Neural progenitor cell (in vitro differentiated cells): Measurements from ENCODE around the gene RAB3A. TPM values are rescaled to one million over a fixed set of nuclear protein-coding genes. Genes with fewer than 3 reads are reported as not detected.

Source experiments
- DNase-seq: peaks from one replicate; pipeline ENCODE4 v3.0.0-alpha.2; 2016; ENCODE audit warnings: low spot score
- H2AFZ ChIP-seq: fragments of 200-600 bp; sonication (generic); replicated peaks from 2 replicates; pipeline ENCODE4 v1.6.1; 2016; ENCODE audit warnings: antibody characterized with exemption
- H3F3A ChIP-seq: fragments of 200-600 bp; sonication (generic); 2 replicates; pipeline ENCODE4 v1.6.1; 2016; ENCODE audit warnings: antibody characterized with exemption, low read depth
- H3K27ac ChIP-seq: fragments of 200-600 bp; sonication (generic); 2 replicates; pipeline ENCODE4 v1.5.1; 2016; ENCODE audit warnings: mild to moderate bottlenecking
- H3K27me3 ChIP-seq: fragments of 200-600 bp; sonication (generic); 2 replicates; pipeline ENCODE4 v1.6.1; 2016; ENCODE audit warnings: mild to moderate bottlenecking, moderate library complexity
- H3K36me3 ChIP-seq: fragments of 200-600 bp; sonication (generic); 2 replicates; pipeline ENCODE4 v1.5.1; 2016
- H3K4me1 ChIP-seq: fragments of 200-600 bp; sonication (generic); 2 replicates; pipeline ENCODE4 v1.6.1; 2016; ENCODE audit warnings: mixed run types
- H3K4me2 ChIP-seq: fragments of 200-600 bp; sonication (generic); 2 replicates; pipeline ENCODE4 v1.6.1; 2016
- H3K4me3 ChIP-seq: fragments of 200-600 bp; sonication (generic); 2 replicates; pipeline ENCODE4 v1.5.1; 2016
- H3K79me2 ChIP-seq: fragments of 200-600 bp; sonication (generic); 2 replicates; pipeline ENCODE4 v1.6.1; 2016; ENCODE audit warnings: low read depth
- H3K9ac ChIP-seq: fragments of 200-600 bp; sonication (generic); 2 replicates; pipeline ENCODE4 v1.6.1; 2016
- H3K9me3 ChIP-seq: fragments of 200-600 bp; sonication (generic); 2 replicates; pipeline ENCODE4 v1.5.1; 2016; ENCODE audit warnings: low read depth
- H4K20me1 ChIP-seq: fragments of 200-600 bp; sonication (generic); 2 replicates; pipeline ENCODE4 v1.6.1; 2016; ENCODE audit warnings: low read depth
- H3K27ac Mint-ChIP-seq: 3 replicates; pipeline ENCODE4 v1.8.0; 2021; ENCODE audit warnings: mixed read lengths
- H3K27me3 Mint-ChIP-seq: 2 replicates; pipeline ENCODE4 v1.8.0; 2022; ENCODE audit warnings: low read depth, mild to moderate bottlenecking, inconsistent platforms, moderate library complexity, mixed read lengths; ENCODE audit not compliant: insufficient read depth
- H3K36me3 Mint-ChIP-seq: 3 replicates; pipeline ENCODE4 v1.8.0; 2021; ENCODE audit warnings: mixed read lengths
- H3K4me1 Mint-ChIP-seq: 3 replicates; pipeline ENCODE4 v1.8.0; 2021; ENCODE audit warnings: mixed read lengths
- H3K4me3 Mint-ChIP-seq: 3 replicates; pipeline ENCODE4 v1.8.0; 2021; ENCODE audit warnings: mild to moderate bottlenecking, moderate library complexity, mixed read lengths
- H3K9me3 Mint-ChIP-seq: 3 replicates; pipeline ENCODE4 v1.8.0; 2020; ENCODE audit warnings: mixed read lengths
- CTCF ChIP-seq: fragments of 200-600 bp; sonication (generic); IDR thresholded peaks from 2 replicates; pipeline ENCODE4 v1.5.1; 2017; ENCODE audit warnings: antibody characterized with exemption, mild to moderate bottlenecking
- EZH2 ChIP-seq: fragments of 200-600 bp; sonication (generic); IDR thresholded peaks from 2 replicates; pipeline ENCODE4 v1.6.1; 2017; ENCODE audit warnings: antibody characterized with exemption, mild to moderate bottlenecking, moderate library complexity
- EZH2phosphoT487 ChIP-seq: fragments of 200-600 bp; sonication (generic); IDR thresholded peaks from 2 replicates; pipeline ENCODE4 v1.6.1; 2017; ENCODE audit warnings: antibody characterized with exemption
- total RNA-seq: library from RNA; depleted of rRNA; stranded (reverse); fragments of >200 nt; gene quantifications from 2 replicates; pipeline ENCODE4 v1.2.3, GENCODE V29; 2015; ENCODE audit warnings: low replicate concordance

RAB3A gene
- total RNA-seq, 1 donor from 2014 or later: 1.1 TPM

DNA sequence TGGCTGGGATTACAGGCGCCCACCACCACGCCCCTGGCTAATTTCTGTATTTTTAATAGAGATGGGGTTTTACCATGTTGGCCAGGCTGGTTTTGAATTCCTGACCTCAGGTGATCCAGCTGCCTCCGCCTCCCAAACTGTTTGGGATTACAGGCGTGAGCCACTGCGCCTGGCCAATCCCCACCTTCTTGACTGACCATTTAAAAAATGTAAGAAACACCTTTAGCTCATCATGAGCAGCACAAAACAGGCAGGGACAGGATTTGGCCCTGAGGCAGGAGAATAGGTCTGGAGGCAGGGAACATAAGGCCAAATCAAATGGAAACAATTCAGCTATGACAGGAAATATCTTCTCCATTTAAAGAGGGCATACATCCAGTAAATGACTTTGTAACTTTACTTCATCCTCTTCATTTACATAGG lies 12.2 kb downstream of the RAB3A start:
- Histone ChIP-seq H3K4me1 (peaks cover 10% of the 10 kb centered on the region), H3K4me3 (no peak overlapping the region), H3K9me3 (no peaks in the 10 kb centered on the region), H3F3A (peaks cover 22% of the 10 kb centered on the region), H3K4me2 (peak overlapping the region; percentile 68), H3K36me3 (no peaks in the 10 kb centered on the region), H3K79me2 (peaks cover 8% of the 10 kb centered on the region), H3K27ac (peak overlapping the region; percentile 76), H3K27me3 (no peaks in the 10 kb centered on the region), H4K20me1 (peaks cover 18% of the 10 kb centered on the region), H3K9ac (no peak overlapping the region), H2AFZ (no peak overlapping the region)
- H3K27me3 Mint-ChIP-seq: peaks cover 7% of the 10 kb centered on the region
- TF ChIP-seq EZH2: no peak
- H3K27ac Mint-ChIP-seq: peak overlapping the region; percentile 64
- peaks cover 19% of the 10 kb centered on the region for H3K4me1 Mint-ChIP-seq
- DNase-seq: no peak
- H3K36me3 Mint-ChIP-seq: no peaks in the 10 kb centered on the region
- H3K9me3 Mint-ChIP-seq: no peaks in the 10 kb centered on the region
- H3K4me3 Mint-ChIP-seq: peak overlapping the region; percentile 91

DNA sequence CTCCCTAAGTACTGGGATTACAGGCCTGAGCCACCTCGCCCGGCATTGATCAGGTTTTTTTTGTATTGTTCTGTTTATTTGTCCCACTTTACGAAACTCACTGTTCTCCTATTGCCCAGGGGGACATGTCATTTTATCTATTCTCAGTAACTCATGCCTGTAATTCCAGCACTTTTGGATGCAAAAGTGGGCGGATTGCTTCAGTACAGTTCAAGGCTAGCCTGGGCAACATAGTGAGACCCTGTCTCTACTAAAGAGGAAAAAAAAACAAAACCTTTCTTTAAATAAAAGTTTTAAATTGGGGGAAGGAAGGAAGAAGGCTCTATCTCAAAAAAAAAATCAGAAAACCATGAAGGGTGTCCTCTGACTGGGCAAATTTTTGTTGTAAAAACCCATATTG lies 13.6 kb downstream of the RAB3A start:
- Histone ChIP-seq H3K9me3 (no peaks in the 10 kb centered on the region), H3K27ac (no peak overlapping the region), H3K79me2 (peaks cover 8% of the 10 kb centered on the region), H3F3A (peaks cover 29% of the 10 kb centered on the region), H3K4me3 (no peak overlapping the region), H2AFZ (no peak overlapping the region), H3K4me1 (peaks cover 10% of the 10 kb centered on the region), H3K36me3 (no peaks in the 10 kb centered on the region), H3K27me3 (no peaks in the 10 kb centered on the region), H3K9ac (no peak overlapping the region), H4K20me1 (peaks cover 18% of the 10 kb centered on the region), H3K4me2 (no peak overlapping the region)
- no peak for DNase-seq
- H3K4me3 Mint-ChIP-seq: no peak overlapping the region
- TF ChIP-seq EZH2phosphoT487: no peak
- TF ChIP-seq EZH2: no peak
- no peak for TF ChIP-seq CTCF
- no peaks in the 10 kb centered on the region for H3K9me3 Mint-ChIP-seq
- H3K27ac Mint-ChIP-seq: peak overlapping the region; percentile 58
- peaks cover 9% of the 10 kb centered on the region for H3K27me3 Mint-ChIP-seq
- peaks cover 24% of the 10 kb centered on the region for H3K4me1 Mint-ChIP-seq
- H3K36me3 Mint-ChIP-seq: no peaks in the 10 kb centered on the region

DNA sequence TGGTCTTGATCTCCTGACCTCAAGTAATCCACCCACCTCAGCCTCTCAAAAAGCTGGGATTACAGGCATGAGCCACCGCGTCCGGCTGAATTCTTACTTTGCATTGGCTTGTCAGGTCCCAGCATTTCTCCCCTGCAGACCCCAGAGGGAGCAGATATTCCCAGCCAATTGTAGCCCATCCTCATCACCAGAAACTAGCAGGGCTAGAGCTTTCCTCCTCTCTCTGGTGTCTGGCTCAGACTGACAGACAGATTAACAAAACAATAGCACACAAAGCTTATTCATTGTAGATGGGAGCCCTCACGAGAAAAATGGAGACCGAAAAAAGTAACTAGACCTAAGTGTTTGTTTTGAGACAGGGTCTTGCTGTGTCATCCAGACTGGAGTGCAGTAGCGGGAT lies 18.3 kb downstream of the RAB3A start:
- H3K9ac ChIP-seq: no peak overlapping the region
- peak; percentile 34 for DNase-seq
- no peaks in the 10 kb centered on the region for H4K20me1 ChIP-seq
- H3K4me3 Mint-ChIP-seq: no peak overlapping the region
- H3K27me3 ChIP-seq: no peaks in the 10 kb centered on the region
- no peak overlapping the region for H3K4me3 ChIP-seq
- H3K27ac ChIP-seq: no peak overlapping the region
- no peaks in the 10 kb centered on the region for H3K36me3 ChIP-seq
- H3K27me3 Mint-ChIP-seq: peaks cover 8% of the 10 kb centered on the region
- peaks cover 5% of the 10 kb centered on the region for H3K4me1 Mint-ChIP-seq
- no peak overlapping the region for H2AFZ ChIP-seq
- TF ChIP-seq CTCF (no peak), EZH2 (no peak), EZH2phosphoT487 (no peak)
- H3K36me3 Mint-ChIP-seq: no peaks in the 10 kb centered on the region
- peak overlapping the region; percentile 72 for H3K27ac Mint-ChIP-seq
- H3F3A ChIP-seq: peaks cover 7% of the 10 kb centered on the region
- H3K4me2 ChIP-seq: no peak overlapping the region
- no peaks in the 10 kb centered on the region for H3K4me1 ChIP-seq
- no peaks in the 10 kb centered on the region for H3K79me2 ChIP-seq
- H3K9me3 ChIP-seq: no peaks in the 10 kb centered on the region
- H3K9me3 Mint-ChIP-seq: no peaks in the 10 kb centered on the region

DNA sequence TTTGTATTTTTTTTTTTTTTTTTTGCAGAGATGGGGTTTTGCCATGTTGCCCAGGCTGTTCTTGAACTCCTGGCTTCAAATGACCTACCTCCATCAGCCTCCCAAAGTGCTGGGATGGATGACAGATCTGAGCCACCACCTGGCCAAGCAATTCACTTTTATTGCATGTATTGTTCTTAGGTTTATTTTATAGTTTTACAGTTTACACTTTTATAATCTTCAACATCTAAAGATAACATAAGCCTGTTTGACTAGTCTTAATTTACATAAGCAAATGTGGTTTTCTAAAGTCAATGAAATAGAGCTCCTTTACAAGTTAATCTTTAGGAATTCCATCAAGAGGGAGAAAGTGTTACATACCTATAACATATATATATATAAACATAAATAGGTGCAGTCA lies 20.3 kb downstream of the RAB3A start:
- Histone ChIP-seq H4K20me1 (no peaks in the 10 kb centered on the region), H3K4me3 (no peak overlapping the region), H3K36me3 (no peaks in the 10 kb centered on the region), H3K27me3 (no peaks in the 10 kb centered on the region), H3K79me2 (no peaks in the 10 kb centered on the region), H3K27ac (no peak overlapping the region), H3K4me1 (no peaks in the 10 kb centered on the region), H3K4me2 (no peak overlapping the region), H3F3A (peaks cover 7% of the 10 kb centered on the region), H2AFZ (no peak overlapping the region), H3K9me3 (no peaks in the 10 kb centered on the region), H3K9ac (no peak overlapping the region)
- Mint-ChIP-seq H3K36me3 (no peaks in the 10 kb centered on the region), H3K27ac (no peak overlapping the region), H3K4me1 (peaks cover 5% of the 10 kb centered on the region), H3K4me3 (no peak overlapping the region), H3K9me3 (no peaks in the 10 kb centered on the region), H3K27me3 (peaks cover 9% of the 10 kb centered on the region)
- TF ChIP-seq CTCF (no peak), EZH2phosphoT487 (no peak), EZH2 (no peak)
- no peak for DNase-seq
